GM06990 (cell line): ENCODE results near the gene MAP7.
"Not testable (repeated sequence)": the region's sequence is repeated elsewhere in the genome, so short reads cannot be mapped to it uniquely, and the experiment has no call there.

Source experiments
- DNase-seq: peaks from one replicate; pipeline ENCODE4 v3.0.0-alpha.2; 2011; ENCODE audit not compliant: insufficient read length; ENCODE audit errors: extremely low read depth
- H3K27me3 ChIP-seq: replicated peaks from 2 replicates; pipeline ENCODE4 v1.6.0; 2011; ENCODE audit warnings: low read length; ENCODE audit not compliant: control insufficient read depth, insufficient read depth
- H3K36me3 ChIP-seq: 2 replicates; pipeline ENCODE4 v1.5.1; 2011; ENCODE audit warnings: low read length; ENCODE audit not compliant: control insufficient read depth, insufficient read depth
- H3K4me3 ChIP-seq: replicated peaks from 2 replicates; pipeline ENCODE4 v1.5.1; 2011; ENCODE audit warnings: low read depth, mild to moderate bottlenecking, control low read depth, low read length
- TF ChIP-seq, protein P1 (sequence below): IDR thresholded peaks from 2 replicates; pipeline ENCODE4 v1.5.1; 2011; ENCODE audit warnings: low read length, control low read depth, mild to moderate bottlenecking, inconsistent platforms; ENCODE audit not compliant: insufficient read depth, poor library complexity, severe bottlenecking

The MAP7 gene

DNA sequence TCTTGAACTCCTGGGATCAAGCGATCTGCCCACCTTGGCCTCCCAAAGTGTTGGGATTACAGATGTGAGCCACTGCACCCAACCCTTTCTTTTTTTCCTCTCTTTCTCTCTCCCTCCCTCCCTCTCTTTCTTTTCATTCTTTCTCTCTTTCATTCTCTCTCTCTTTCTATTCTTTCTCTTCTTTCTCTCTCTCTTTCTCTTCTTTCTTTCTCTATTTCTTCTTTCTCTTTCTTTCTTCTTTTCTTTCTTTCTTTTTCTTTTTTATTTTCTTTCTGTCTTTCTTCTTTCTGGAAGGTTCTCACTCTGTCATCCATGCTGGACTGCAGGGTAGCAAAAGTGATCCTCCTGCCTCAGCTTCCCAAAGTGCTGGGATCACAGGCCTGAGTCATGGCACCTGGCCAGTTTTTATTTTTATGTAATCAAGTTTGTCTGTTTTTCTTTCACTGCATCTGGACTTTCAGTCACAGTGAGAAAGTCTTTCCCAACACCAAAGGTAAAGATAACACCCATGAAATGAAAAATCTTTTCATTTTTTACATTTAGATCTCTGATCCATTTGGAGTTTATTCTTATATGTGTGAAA lies 240.4 kb downstream of the MAP7 start:
- Histone ChIP-seq H3K27me3 (peaks cover 1% of the 10 kb centered on the region; the same call in 1 of the 2 replicates), H3K36me3 (no peaks in the 10 kb centered on the region)

DNA sequence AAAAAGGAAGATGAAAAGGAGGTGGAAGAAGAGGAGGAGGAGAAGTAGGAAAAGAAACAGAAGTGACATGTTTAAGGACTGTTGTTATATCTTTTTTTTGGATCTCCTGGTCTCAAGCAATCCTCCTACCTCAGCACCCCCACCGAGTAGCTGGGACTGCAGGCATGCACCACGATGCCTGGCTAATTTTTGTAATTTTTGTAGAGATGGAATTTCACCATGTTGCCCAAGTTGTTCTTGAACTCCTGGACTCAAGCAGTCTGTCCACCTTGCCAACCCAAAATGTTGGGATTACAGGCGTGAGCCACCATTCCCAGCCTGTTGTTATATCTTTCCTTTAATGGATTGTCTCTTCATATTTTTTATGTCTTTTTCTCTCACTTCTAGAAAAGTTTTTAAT lies 241.1 kb downstream of the MAP7 start:
- Histone ChIP-seq H3K27me3 (peaks cover 1% of the 10 kb centered on the region; the same call in 1 of the 2 replicates), H3K36me3 (no peaks in the 10 kb centered on the region), H3K4me3 (no peak overlapping the region)
- DNase-seq: no peak
- TF ChIP-seq, protein P1, sequence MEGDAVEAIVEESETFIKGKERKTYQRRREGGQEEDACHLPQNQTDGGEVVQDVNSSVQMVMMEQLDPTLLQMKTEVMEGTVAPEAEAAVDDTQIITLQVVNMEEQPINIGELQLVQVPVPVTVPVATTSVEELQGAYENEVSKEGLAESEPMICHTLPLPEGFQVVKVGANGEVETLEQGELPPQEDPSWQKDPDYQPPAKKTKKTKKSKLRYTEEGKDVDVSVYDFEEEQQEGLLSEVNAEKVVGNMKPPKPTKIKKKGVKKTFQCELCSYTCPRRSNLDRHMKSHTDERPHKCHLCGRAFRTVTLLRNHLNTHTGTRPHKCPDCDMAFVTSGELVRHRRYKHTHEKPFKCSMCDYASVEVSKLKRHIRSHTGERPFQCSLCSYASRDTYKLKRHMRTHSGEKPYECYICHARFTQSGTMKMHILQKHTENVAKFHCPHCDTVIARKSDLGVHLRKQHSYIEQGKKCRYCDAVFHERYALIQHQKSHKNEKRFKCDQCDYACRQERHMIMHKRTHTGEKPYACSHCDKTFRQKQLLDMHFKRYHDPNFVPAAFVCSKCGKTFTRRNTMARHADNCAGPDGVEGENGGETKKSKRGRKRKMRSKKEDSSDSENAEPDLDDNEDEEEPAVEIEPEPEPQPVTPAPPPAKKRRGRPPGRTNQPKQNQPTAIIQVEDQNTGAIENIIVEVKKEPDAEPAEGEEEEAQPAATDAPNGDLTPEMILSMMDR: no peak

More for the DNA sequence above, 240.4 kb downstream of the MAP7 start:
- TF ChIP-seq, protein P1: no peak
- H3K4me3 ChIP-seq: no peak overlapping the region
- DNase-seq: no peak

DNA sequence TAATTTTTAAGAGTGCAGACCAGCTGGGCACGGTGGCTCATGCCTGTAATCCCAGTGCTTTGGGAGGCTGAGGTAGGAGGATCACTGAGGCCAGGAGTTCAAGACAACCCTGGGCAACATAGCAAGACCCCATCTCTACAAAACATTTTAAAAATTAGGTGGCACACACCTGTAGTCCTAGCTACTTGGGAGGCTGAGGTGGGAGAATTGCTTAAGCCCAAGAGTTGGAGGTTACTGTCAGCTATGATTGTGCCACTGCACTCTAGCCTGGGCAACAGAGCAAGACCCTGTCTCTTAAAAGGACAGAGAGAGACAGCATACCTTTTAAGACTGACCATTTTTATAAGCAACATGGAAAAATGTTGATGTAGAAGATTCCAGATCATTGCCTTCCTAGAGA lies 241.8 kb downstream of the MAP7 start:
- not testable (repeated sequence) for H3K36me3 ChIP-seq, DNase-seq, H3K4me3 ChIP-seq, H3K27me3 ChIP-seq

DNA sequence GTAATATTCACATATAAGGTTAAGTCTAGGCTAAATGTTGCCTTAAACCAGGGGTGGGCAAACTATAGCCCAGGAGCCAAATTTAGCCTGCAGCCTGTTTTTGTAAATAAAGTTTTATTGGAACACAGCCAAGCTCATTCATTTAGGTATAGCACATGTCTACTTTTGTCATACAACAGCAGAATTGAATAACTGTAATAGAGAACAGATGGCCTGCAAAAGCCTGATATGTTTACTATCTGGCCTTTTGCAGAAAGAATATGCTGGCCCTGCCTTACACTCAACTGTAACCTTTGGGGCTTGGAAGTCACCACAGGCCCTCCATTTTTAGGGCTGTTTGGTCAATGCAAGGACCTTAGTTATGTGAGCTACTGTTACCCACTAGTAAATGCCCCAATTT lies 242.9 kb downstream of the MAP7 start:
- peaks cover 1% of the 10 kb centered on the region; the same call in 1 of the 2 replicates for H3K27me3 ChIP-seq
- TF ChIP-seq, protein P1: no peak
- no peak overlapping the region for H3K4me3 ChIP-seq
- no peak for DNase-seq
- H3K36me3 ChIP-seq: no peaks in the 10 kb centered on the region

DNA sequence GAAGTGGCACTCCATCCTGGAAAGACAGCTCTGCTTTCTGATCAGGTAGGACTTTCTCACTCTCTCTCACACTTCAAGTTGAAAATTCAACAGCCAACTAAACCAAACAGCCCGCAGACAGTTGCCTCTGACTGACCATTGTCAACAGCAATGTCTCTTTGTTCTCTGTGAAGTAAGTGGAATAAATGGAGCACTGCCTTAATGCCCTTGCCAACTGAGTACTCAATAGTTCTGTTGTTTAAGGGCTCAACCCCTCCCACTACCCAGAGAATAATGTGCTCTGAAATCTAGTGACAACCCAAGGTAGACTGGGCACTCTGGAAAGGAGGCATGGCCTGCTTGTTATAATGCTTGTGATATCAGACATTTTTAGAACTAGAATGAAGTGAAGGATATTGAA lies 243.8 kb downstream of the MAP7 start:
- TF ChIP-seq, protein P1: no peak
- Histone ChIP-seq H3K27me3 (peaks cover 1% of the 10 kb centered on the region; the same call in 1 of the 2 replicates), H3K4me3 (no peak overlapping the region), H3K36me3 (no peaks in the 10 kb centered on the region)
- DNase-seq: no peak

DNA sequence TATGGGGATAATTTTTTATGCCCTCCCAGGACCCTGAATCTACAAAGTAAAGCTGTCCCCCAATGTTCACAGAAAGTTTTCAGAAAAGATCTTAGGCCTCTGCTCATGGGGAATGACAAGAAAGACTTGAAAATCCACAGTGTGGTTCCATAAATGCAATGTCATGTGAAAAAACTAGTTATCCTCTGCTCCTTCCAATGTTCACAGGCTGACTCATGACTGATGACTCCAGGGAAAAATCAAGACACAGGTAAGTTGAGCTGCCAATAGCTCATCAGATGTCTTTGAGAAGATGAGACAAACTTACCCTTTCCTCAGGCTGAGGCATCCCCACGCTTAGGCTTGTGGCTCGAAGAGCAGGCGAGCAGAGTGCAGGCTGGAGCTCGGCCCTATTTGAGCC lies 245.8 kb downstream of the MAP7 start:
- TF ChIP-seq, protein P1: no peak
- Histone ChIP-seq H3K36me3 (no peaks in the 10 kb centered on the region), H3K4me3 (no peak overlapping the region), H3K27me3 (peaks cover 1% of the 10 kb centered on the region; the same call in 1 of the 2 replicates)
- no peak for DNase-seq
